Thoracic aorta (tissue), 2 donors: ENCODE data around the gene SDK1. TPM values are rescaled to one million over a fixed set of nuclear protein-coding genes. Genes with fewer than 3 reads are reported as not detected.

ENCODE experiments used
- ATAC-seq: fragments of 150-250 bp; one replicate; pipeline ENCODE4 v1.8.0; 2017; ENCODE audit warnings: low read depth; ENCODE audit not compliant: insufficient number of reproducible peaks, low FRiP score
- DNase-seq: peaks from one replicate; pipeline ENCODE4 v3.0.0-alpha.2; 2020; ENCODE audit warnings: low spot score
- H3K27ac ChIP-seq, 2 donors: fragments of 200-600 bp; sonication (generic); 1 replicate in 1 of 2; 2 replicates in 1 of 2; pipeline ENCODE4 v1.5.1; 2016; ENCODE audit warnings: mild to moderate bottlenecking in 2 of 2, moderate library complexity in 2 of 2
- H3K27me3 ChIP-seq: fragments of 200-600 bp; sonication (generic); replicated peaks from 2 replicates; pipeline ENCODE4 v1.6.0; 2016; ENCODE audit warnings: mild to moderate bottlenecking; ENCODE audit not compliant: insufficient read depth
- H3K36me3 ChIP-seq: fragments of 200-600 bp; sonication (generic); one replicate; pipeline ENCODE4 v1.5.1; 2016
- H3K4me1 ChIP-seq, 2 donors: fragments of 200-600 bp; sonication (generic); 1 replicate in 1 of 2; 2 replicates in 1 of 2; pipeline versions ENCODE4 v1.5.1 to v1.6.0; 2016; ENCODE audit warnings: low read depth in 2 of 2, mild to moderate bottlenecking in 1 of 2; ENCODE audit not compliant: control insufficient read depth in 1 of 2
- H3K4me3 ChIP-seq: fragments of 200-600 bp; sonication (generic); 2 replicates; pipeline ENCODE4 v1.5.1; 2016; ENCODE audit warnings: mild to moderate bottlenecking
- H3K9me3 ChIP-seq: fragments of 200-600 bp; sonication (generic); 2 replicates; pipeline ENCODE4 v1.5.1; 2016
- total RNA-seq, 2 donors: library from RNA; depleted of rRNA; stranded (reverse); fragments of >200 nt; gene quantifications; one replicate each; pipeline versions ENCODE4 v1.1.0 to v1.2.3, GENCODE V29; 2016
- TF ChIP-seq, protein P1 (sequence below): fragments of 200-600 bp; sonication (generic); IDR thresholded peaks from one replicate; pipeline ENCODE4 v1.5.1; 2019; ENCODE audit warnings: antibody characterized with exemption

SDK1 gene
- total RNA-seq, 2 donors from 2014 or later, result 27.5 to 29.2 TPM

DNA sequence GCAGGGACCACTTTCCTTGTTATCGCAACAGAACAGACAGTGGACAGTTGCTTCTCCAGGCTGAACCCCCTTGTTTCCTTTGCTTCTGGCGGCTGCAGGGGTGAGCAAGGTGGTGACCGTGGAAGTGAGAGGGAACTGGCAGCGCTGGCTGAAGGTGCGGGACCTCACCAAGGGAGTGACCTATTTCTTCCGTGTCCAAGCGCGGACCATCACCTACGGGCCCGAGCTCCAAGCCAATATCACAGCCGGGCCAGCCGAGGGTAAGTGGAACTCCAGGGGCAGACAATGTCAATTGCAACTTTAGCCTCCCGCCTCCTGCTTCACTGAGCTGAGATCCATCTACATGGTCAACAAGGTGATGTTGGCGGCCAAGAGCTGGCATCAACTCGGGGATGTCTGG, 919.0 kb downstream of the SDK1 start:
- Histone ChIP-seq H3K4me1 (peaks cover 0 to 3% of the 10 kb centered on the region in 2 donors), H3K9me3 (no peaks in the 10 kb centered on the region), H3K27me3 (no peaks in the 10 kb centered on the region), H3K4me3 (no peak overlapping the region), H3K27ac (no peak overlapping the region), H3K36me3 (peaks cover 6% of the 10 kb centered on the region)
- ATAC-seq (no peak), DNase-seq (no peak)
- TF ChIP-seq, protein P1, sequence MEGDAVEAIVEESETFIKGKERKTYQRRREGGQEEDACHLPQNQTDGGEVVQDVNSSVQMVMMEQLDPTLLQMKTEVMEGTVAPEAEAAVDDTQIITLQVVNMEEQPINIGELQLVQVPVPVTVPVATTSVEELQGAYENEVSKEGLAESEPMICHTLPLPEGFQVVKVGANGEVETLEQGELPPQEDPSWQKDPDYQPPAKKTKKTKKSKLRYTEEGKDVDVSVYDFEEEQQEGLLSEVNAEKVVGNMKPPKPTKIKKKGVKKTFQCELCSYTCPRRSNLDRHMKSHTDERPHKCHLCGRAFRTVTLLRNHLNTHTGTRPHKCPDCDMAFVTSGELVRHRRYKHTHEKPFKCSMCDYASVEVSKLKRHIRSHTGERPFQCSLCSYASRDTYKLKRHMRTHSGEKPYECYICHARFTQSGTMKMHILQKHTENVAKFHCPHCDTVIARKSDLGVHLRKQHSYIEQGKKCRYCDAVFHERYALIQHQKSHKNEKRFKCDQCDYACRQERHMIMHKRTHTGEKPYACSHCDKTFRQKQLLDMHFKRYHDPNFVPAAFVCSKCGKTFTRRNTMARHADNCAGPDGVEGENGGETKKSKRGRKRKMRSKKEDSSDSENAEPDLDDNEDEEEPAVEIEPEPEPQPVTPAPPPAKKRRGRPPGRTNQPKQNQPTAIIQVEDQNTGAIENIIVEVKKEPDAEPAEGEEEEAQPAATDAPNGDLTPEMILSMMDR, result no peak

- DNase-seq (no peak), ATAC-seq (no peak)
- Histone ChIP-seq H3K4me1 (peaks cover 0 to 3% of the 10 kb centered on the region in 2 donors), H3K9me3 (no peaks in the 10 kb centered on the region), H3K36me3 (peaks cover under 1% of the 10 kb centered on the region), H3K27ac (no peak overlapping the region), H3K27me3 (no peaks in the 10 kb centered on the region), H3K4me3 (no peak overlapping the region)
- TF ChIP-seq, protein P1, result no peak
Measured at GRCh38 chr7:4221043-4221442, 920.0 kb downstream of the SDK1 start.

- Histone ChIP-seq H3K27ac (no peak overlapping the region), H3K4me1 (peaks cover 0 to 3% of the 10 kb centered on the region in 2 donors), H3K27me3 (no peaks in the 10 kb centered on the region), H3K9me3 (no peaks in the 10 kb centered on the region), H3K4me3 (no peak overlapping the region), H3K36me3 (no peaks in the 10 kb centered on the region)
- TF ChIP-seq, protein P1, result no peak
- no peak for ATAC-seq
- no peak for DNase-seq
Measured at GRCh38 chr7:4222676-4223075, 921.6 kb downstream of the SDK1 start.

DNA sequence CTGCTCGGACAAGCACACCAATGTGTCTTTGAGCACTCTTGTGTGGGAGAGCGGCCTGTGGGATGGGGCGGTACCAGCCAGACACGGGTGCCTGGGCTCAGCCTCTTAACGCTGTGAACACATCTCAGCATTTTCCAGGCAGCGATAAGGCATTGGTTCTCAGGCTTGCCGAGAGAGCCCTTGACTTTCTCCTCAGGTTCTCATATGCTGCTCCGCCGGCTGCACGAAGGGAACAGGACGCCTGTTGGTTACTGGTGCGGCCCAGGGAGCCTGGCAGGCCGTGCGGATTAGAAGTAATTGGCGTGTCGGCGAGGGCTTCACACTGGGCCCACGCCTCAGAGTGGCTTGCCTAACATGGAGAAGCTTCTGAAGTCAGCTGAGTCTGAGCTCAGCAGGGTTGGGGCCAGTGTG, 924.3 kb downstream of the SDK1 start:
- DNase-seq, result no peak
- no peak for ATAC-seq
- TF ChIP-seq, protein P1, result no peak

GRCh38 chr7:4225881-4226523, 925.0 kb downstream of the SDK1 start:
- H3K36me3 ChIP-seq, result no peaks in the 10 kb centered on the region
- no peaks in the 10 kb centered on the region for H3K27me3 ChIP-seq
- ATAC-seq (no peak), DNase-seq (no peak)
- H3K4me1 ChIP-seq, result peaks cover 0 to 3% of the 10 kb centered on the region in 2 donors
- TF ChIP-seq, protein P1, result no peak
- no peak overlapping the region for H3K27ac ChIP-seq
- no peaks in the 10 kb centered on the region for H3K9me3 ChIP-seq
- H3K4me3 ChIP-seq, result no peak overlapping the region

More for the DNA sequence above, 924.3 kb downstream of the SDK1 start:
- Histone ChIP-seq H3K4me3 (no peak overlapping the region), H3K4me1 (peaks cover 0 to 3% of the 10 kb centered on the region in 2 donors), H3K9me3 (no peaks in the 10 kb centered on the region), H3K36me3 (no peaks in the 10 kb centered on the region), H3K27me3 (no peaks in the 10 kb centered on the region), H3K27ac (no peak overlapping the region)
